Measurements from ENCODE around the gene PPP1R9A.

DNA sequence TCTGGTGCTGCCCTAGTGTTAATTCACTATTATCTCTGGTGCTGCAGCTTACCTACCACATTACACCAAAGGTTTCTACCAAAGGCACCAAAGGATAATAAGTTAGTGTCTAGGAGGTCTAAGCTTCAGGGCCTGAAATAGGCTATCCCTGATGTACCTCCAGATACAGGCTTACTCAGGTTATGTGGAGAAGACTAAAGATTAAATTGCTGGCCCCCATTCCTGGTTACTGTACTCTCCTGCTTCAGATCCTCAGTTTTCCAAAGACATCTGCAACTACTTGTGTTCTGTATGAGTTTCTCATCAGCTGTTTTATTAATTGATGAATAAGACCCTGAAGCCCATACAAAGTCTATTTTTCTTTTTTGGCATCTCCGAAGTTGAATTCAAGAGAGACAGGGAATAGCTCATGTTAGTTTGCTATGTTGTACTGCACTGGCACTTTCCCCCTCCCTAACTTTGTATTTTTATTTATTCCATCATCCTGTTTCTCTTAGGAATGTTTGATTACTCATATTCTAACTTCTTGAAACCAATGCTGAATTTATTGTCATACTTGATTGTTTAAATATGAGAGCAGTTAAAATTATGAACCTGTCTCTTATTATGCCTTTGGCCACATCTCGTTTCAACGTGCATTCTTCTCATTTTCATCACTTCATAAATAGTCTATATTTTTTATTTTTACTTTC, 331.0 kb downstream of the PPP1R9A start:
- TF ChIP-seq, protein P1, sequence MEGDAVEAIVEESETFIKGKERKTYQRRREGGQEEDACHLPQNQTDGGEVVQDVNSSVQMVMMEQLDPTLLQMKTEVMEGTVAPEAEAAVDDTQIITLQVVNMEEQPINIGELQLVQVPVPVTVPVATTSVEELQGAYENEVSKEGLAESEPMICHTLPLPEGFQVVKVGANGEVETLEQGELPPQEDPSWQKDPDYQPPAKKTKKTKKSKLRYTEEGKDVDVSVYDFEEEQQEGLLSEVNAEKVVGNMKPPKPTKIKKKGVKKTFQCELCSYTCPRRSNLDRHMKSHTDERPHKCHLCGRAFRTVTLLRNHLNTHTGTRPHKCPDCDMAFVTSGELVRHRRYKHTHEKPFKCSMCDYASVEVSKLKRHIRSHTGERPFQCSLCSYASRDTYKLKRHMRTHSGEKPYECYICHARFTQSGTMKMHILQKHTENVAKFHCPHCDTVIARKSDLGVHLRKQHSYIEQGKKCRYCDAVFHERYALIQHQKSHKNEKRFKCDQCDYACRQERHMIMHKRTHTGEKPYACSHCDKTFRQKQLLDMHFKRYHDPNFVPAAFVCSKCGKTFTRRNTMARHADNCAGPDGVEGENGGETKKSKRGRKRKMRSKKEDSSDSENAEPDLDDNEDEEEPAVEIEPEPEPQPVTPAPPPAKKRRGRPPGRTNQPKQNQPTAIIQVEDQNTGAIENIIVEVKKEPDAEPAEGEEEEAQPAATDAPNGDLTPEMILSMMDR (conservative IDR thresholded peaks at IDR 0.05; ENCODE audit: low read depth, low read length) = no peak
- no peak for TF ChIP-seq EZH2 (IDR thresholded peaks at IDR 0.05; ENCODE audit: borderline replicate concordance, low read depth, low read length, poor library complexity, severe bottlenecking)
